ENCODE data around the gene P3R3URF.

DNA sequence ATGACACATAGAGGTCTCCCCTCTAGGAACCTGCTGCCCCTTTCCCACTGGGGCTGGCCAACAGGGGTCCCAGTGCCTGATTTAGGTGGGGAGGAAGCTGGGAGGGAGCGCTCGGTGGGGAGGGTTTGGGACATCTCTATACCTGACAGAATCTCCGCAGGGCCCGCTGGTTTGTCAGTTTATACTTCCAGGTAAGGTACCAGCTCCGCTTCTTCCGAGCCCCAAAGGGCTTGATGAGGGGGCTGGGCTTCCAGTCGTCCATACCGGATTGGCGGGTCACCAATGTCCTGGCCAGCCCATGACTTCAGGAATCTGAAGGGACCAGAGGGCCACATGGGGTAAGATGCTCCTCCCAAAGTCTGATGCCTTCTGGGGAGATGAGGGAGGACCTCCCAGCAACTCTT is 21.3 kb upstream of the P3R3URF start:
- TF ChIP-seq, protein P1, sequence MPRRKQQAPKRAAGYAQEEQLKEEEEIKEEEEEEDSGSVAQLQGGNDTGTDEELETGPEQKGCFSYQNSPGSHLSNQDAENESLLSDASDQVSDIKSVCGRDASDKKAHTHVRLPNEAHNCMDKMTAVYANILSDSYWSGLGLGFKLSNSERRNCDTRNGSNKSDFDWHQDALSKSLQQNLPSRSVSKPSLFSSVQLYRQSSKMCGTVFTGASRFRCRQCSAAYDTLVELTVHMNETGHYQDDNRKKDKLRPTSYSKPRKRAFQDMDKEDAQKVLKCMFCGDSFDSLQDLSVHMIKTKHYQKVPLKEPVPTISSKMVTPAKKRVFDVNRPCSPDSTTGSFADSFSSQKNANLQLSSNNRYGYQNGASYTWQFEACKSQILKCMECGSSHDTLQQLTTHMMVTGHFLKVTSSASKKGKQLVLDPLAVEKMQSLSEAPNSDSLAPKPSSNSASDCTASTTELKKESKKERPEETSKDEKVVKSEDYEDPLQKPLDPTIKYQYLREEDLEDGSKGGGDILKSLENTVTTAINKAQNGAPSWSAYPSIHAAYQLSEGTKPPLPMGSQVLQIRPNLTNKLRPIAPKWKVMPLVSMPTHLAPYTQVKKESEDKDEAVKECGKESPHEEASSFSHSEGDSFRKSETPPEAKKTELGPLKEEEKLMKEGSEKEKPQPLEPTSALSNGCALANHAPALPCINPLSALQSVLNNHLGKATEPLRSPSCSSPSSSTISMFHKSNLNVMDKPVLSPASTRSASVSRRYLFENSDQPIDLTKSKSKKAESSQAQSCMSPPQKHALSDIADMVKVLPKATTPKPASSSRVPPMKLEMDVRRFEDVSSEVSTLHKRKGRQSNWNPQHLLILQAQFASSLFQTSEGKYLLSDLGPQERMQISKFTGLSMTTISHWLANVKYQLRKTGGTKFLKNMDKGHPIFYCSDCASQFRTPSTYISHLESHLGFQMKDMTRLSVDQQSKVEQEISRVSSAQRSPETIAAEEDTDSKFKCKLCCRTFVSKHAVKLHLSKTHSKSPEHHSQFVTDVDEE (CRISPR knock-in tag; IDR thresholded peaks at IDR 0.05): no peak
- TF ChIP-seq, protein P2, sequence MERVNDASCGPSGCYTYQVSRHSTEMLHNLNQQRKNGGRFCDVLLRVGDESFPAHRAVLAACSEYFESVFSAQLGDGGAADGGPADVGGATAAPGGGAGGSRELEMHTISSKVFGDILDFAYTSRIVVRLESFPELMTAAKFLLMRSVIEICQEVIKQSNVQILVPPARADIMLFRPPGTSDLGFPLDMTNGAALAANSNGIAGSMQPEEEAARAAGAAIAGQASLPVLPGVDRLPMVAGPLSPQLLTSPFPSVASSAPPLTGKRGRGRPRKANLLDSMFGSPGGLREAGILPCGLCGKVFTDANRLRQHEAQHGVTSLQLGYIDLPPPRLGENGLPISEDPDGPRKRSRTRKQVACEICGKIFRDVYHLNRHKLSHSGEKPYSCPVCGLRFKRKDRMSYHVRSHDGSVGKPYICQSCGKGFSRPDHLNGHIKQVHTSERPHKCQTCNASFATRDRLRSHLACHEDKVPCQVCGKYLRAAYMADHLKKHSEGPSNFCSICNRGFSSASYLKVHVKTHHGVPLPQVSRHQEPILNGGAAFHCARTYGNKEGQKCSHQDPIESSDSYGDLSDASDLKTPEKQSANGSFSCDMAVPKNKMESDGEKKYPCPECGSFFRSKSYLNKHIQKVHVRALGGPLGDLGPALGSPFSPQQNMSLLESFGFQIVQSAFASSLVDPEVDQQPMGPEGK (CRISPR knock-in tag; IDR thresholded peaks at IDR 0.05; ENCODE audit: borderline replicate concordance): no peak

All from SK-N-SH treated with all-trans-retinoic acid at 6 μM for 48 hours (cell line).